Brain microvascular endothelial cell (primary cell): ENCODE measurements around the gene BTBD2.
"Not testable (repeated sequence)": the region's sequence is repeated elsewhere in the genome, so short reads cannot be mapped to it uniquely, and the experiment has no call there.

Experiments
- DNase-seq: peaks from one replicate; pipeline ENCODE4 v3.0.0-alpha.2; 2020
- H3K27ac ChIP-seq: fragments of 250-450 bp; sonication (Bioruptor Pico); 2 replicates; pipeline ENCODE4 v1.5.1; 2020; ENCODE audit warnings: mild to moderate bottlenecking, moderate library complexity
- H3K27me3 ChIP-seq: fragments of 250-450 bp; sonication (Bioruptor Pico); replicated peaks from 2 replicates; pipeline ENCODE4 v1.5.1; 2020; ENCODE audit warnings: mild to moderate bottlenecking
- H3K36me3 ChIP-seq: fragments of 250-450 bp; sonication (Bioruptor Pico); replicated peaks from 2 replicates; pipeline ENCODE4 v1.5.1; 2020; ENCODE audit warnings: mild to moderate bottlenecking
- H3K4me3 ChIP-seq: 2 replicates; pipeline ENCODE4 v1.5.1; 2011; ENCODE audit warnings: low read depth, mild to moderate bottlenecking, control low read depth, low read length, moderate library complexity
- in situ Hi-C: cut with HindIII; loops from 2 replicates; pipeline ENCODE4 v1.10.0; 2017; ENCODE audit warnings: low sequenced_read_pairs, low pct_ligation_motif_present
- TF ChIP-seq, protein P1 (sequence below): IDR thresholded peaks from 2 replicates; pipeline ENCODE4 v1.5.1; 2011; ENCODE audit warnings: low read depth, mild to moderate bottlenecking, moderate library complexity, low read length, control low read depth, inconsistent platforms; ENCODE audit errors: missing control alignments

BTBD2 gene

DNA sequence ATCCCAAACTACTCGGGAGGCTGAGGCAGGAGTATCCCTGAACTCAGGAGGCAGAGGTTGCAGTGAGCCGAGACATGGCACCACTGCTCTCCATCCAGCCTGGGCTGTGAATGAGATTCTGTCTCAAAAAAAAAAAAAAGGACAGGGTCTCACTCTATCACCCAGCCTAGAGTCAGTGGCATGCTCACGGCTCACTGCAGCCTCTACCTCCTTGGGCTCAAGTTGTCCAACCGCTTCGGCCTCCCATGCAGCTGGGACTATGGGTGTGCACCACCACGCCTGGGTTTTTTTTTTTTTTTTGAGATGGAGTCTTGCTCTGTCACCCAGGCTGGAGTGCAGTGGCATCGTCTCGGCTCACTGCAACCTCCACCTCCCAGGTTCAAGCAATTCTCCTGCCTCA is 20.9 kb upstream of the BTBD2 start:
- Histone ChIP-seq H3K4me3 (no peak overlapping the region), H3K27ac (no peak overlapping the region), H3K27me3 (no peaks in the 10 kb centered on the region), H3K36me3 (peaks cover 31% of the 10 kb centered on the region)
- in situ Hi-C loops: no loop called here
- TF ChIP-seq, protein P1, sequence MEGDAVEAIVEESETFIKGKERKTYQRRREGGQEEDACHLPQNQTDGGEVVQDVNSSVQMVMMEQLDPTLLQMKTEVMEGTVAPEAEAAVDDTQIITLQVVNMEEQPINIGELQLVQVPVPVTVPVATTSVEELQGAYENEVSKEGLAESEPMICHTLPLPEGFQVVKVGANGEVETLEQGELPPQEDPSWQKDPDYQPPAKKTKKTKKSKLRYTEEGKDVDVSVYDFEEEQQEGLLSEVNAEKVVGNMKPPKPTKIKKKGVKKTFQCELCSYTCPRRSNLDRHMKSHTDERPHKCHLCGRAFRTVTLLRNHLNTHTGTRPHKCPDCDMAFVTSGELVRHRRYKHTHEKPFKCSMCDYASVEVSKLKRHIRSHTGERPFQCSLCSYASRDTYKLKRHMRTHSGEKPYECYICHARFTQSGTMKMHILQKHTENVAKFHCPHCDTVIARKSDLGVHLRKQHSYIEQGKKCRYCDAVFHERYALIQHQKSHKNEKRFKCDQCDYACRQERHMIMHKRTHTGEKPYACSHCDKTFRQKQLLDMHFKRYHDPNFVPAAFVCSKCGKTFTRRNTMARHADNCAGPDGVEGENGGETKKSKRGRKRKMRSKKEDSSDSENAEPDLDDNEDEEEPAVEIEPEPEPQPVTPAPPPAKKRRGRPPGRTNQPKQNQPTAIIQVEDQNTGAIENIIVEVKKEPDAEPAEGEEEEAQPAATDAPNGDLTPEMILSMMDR: no peak
- DNase-seq: no peak

DNA sequence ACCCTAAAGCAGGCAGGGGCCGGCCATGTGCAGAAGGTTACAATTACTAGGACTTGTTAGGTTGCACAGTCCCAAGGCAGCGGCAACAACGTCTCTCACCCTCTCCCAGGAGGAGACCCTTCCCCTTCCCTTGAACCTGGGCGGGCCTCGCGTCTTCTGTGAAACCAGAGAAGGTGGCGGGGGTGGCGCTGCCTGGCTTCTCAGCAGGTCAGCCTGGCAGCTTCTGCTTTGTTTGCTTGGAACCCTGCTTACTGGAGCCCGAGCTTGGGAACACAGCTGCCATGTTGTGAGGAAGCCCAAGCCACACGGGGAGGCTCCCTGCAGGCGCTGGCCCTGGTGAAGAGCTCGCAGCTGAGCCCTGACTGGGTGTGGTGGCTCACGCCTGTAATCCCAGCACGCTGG is 20.1 kb upstream of the BTBD2 start:
- H3K27ac ChIP-seq: no peak overlapping the region

DNA sequence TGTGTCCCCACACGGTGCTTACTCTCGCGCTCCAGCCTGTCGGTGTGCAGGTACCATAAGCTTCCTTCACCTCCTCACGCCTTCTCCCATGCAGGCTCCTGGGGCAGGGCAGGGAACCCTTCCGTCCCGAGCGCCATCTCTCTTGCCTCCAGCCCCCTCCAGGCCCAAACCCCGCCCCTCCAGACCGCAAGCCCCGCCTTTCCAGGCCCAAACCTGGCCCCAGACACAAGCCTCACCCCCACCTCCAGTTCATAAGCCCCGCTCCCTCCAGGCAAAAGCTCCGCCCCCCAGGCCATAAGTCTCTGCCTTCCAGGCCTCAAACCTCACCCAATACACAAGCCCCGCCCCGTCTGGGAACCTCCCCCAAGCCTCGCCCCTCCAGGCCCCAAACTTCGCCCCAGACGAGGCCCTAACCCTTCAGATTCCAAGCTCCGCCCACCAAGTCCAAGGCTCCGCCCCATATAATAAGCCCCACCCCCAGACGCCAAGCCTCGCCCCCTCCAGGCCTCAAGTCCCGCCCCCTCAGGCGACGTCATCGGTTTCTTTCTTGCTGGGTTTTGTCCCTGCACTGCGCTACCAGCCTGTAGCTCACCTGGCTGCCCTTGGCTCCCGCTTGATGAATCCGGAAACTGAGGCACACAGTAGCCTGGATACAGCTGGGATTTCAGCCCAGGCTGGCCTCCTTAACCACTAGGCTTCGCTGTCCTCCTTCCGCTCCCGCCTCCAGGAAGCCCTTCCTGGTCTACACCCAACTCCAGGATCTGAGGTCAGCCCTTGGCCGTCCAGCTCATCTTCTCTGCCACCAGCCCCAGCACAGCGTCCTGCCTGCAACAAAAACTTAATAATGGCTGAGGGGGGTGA is 19.4 kb upstream of the BTBD2 start:
- in situ Hi-C loops: no loop called here
- Histone ChIP-seq H3K36me3 (peaks cover 16% of the 10 kb centered on the region), H3K27ac (no peak overlapping the region), H3K4me3 (no peak overlapping the region), H3K27me3 (no peaks in the 10 kb centered on the region)
- no peak for DNase-seq
- TF ChIP-seq, protein P1: no peak

More for the DNA sequence above, 20.1 kb upstream of the BTBD2 start:
- H3K36me3 ChIP-seq: peaks cover 22% of the 10 kb centered on the region
- no peak for DNase-seq
- TF ChIP-seq, protein P1: no peak
- H3K4me3 ChIP-seq: no peak overlapping the region
- in situ Hi-C loops: no loop called here
- no peaks in the 10 kb centered on the region for H3K27me3 ChIP-seq

DNA sequence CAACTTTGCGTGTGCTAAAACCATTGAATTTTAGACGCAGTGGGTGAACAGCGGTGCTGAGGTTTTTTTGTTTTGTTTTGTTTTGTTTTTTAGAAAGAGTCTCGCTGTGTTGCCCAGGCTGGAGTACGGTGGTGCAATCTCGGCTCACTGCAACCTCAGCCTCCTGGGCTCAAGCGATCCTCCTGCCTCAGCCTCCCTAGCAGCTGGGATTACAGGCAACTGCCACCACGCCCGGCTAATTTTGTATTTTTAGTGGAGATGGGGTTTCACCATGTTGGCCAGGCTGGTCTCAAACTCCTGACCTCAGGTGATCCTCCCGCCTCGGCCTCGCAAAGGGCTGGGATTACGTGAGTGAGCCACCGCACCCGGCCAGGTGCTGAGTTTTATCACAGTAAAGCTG is 18.7 kb upstream of the BTBD2 start:
- H3K36me3 ChIP-seq, in situ Hi-C loops, H3K27me3 ChIP-seq, H3K4me3 ChIP-seq, H3K27ac ChIP-seq, DNase-seq: not testable (repeated sequence)

DNA sequence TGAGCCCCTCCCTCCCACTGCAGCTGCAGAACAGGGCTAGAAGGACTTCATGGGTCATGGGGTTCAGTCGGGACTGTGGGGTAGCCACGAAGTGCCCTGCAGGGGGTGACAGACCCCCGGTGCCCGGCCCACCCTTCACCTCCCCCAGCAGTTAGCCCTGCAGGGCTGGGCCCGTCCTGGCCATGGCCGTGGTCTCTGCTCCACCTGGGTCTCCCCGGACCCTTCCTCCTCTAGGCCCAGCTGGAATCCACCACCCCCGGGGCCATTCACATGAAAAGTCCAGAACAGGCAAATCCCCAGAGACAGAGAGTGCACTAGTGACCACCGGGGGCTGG is 18.3 kb upstream of the BTBD2 start:
- Histone ChIP-seq H3K4me3 (no peak overlapping the region), H3K27ac (no peak overlapping the region), H3K36me3 (peaks cover 7% of the 10 kb centered on the region), H3K27me3 (no peaks in the 10 kb centered on the region)
- TF ChIP-seq, protein P1: no peak
- DNase-seq: no peak
- in situ Hi-C loops: no loop called here

DNA sequence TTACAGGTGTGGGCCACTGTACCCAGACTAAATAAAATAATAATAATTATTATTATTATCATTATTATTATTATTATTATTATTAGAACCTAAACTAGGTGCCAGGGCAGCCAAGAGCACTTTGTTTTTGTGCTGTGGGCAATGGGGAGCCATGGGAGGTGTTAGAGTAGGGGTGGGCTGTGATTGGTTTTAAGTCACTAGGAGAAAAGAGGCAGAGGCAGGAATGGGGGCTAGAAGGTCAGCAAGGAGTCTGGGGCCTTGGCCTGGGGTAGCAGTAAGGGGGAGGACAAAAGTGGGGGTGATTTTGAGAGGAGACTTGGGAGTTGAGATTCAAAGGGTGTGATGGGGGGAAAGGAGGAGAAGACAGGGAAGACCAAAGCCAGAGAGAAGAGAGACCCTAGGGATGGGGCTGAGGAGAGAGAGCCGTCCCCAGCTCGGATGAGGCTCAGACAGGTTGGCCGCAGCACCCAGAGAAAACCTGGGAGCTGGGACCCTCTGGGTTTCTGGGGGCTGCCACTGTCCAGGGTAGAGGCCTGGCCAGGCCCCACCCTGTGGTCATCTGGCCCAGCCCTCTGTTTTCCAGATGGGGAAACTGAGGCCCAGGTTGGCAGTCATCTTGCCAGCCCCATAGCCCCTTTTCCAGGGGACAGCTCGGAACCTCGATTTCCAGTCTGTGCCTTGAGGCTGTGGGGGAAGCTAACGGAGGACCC is 17.8 kb upstream of the BTBD2 start:
- no peaks in the 10 kb centered on the region for H3K27me3 ChIP-seq
- no peak overlapping the region for H3K4me3 ChIP-seq
- no peak overlapping the region for H3K27ac ChIP-seq
- TF ChIP-seq, protein P1: no peak
- no peak for DNase-seq
- in situ Hi-C loops: no loop called here
- H3K36me3 ChIP-seq: peaks cover 2% of the 10 kb centered on the region
